Hepatocyte (in vitro differentiated cells): ENCODE measurements around the gene HBE1. TPM values are rescaled to one million over a fixed set of nuclear protein-coding genes. Genes with fewer than 3 reads are reported as not detected.
"Not testable (repeated sequence)": the region's sequence is repeated elsewhere in the genome, so short reads cannot be mapped to it uniquely, and the experiment has no call there.

Source experiments
- DNase-seq: peaks from one replicate; pipeline ENCODE4 v3.0.0-alpha.2; 2016; ENCODE audit warnings: low spot score
- H2AFZ ChIP-seq: fragments of 200-600 bp; sonication (generic); 2 replicates; pipeline ENCODE4 v1.6.0; 2016; ENCODE audit warnings: antibody characterized with exemption, mild to moderate bottlenecking
- H3K27ac ChIP-seq: fragments of 200-600 bp; sonication (generic); 2 replicates; pipeline ENCODE4 v1.5.1; 2016; ENCODE audit warnings: mild to moderate bottlenecking
- H3K27me3 ChIP-seq: fragments of 200-600 bp; sonication (generic); 2 replicates; pipeline ENCODE4 v1.6.1; 2016
- H3K36me3 ChIP-seq: fragments of 200-600 bp; sonication (generic); replicated peaks from 2 replicates; pipeline ENCODE4 v1.5.1; 2016; ENCODE audit warnings: low read depth; ENCODE audit not compliant: insufficient read depth
- H3K4me1 ChIP-seq: fragments of 200-600 bp; sonication (generic); 2 replicates; pipeline ENCODE4 v1.5.1; 2016; ENCODE audit warnings: mild to moderate bottlenecking, moderate library complexity; ENCODE audit not compliant: insufficient read depth
- H3K4me2 ChIP-seq: fragments of 200-600 bp; sonication (generic); 2 replicates; pipeline ENCODE4 v1.6.0; 2016
- H3K4me3 ChIP-seq: fragments of 200-600 bp; sonication (generic); 2 replicates; pipeline ENCODE4 v1.5.1; 2016; ENCODE audit warnings: mild to moderate bottlenecking
- H3K79me2 ChIP-seq: fragments of 200-600 bp; sonication (generic); 2 replicates; pipeline ENCODE4 v1.6.0; 2017; ENCODE audit warnings: mild to moderate bottlenecking
- H3K9me2 ChIP-seq: fragments of 200-600 bp; sonication (generic); replicated peaks from 2 replicates; pipeline ENCODE4 v1.6.0; 2017; ENCODE audit warnings: mild to moderate bottlenecking; ENCODE audit not compliant: insufficient read depth
- H3K9me3 ChIP-seq: fragments of 200-600 bp; sonication (generic); 2 replicates; pipeline ENCODE4 v1.5.1; 2016; ENCODE audit warnings: low read depth, mild to moderate bottlenecking
- H4K20me1 ChIP-seq: fragments of 200-600 bp; sonication (generic); 2 replicates; pipeline ENCODE4 v1.6.0; 2016; ENCODE audit warnings: mild to moderate bottlenecking; ENCODE audit not compliant: insufficient read depth, poor library complexity, severe bottlenecking
- CTCF ChIP-seq: fragments of 200-600 bp; sonication (generic); IDR thresholded peaks from 2 replicates; pipeline ENCODE4 v1.5.1; 2016; ENCODE audit warnings: antibody characterized with exemption, mild to moderate bottlenecking; ENCODE audit not compliant: poor library complexity
- EZH2 ChIP-seq: fragments of 200-600 bp; sonication (generic); IDR thresholded peaks from 2 replicates; pipeline ENCODE4 v1.6.1; 2016; ENCODE audit warnings: antibody characterized with exemption, mild to moderate bottlenecking, borderline replicate concordance
- EZH2phosphoT487 ChIP-seq: fragments of 200-600 bp; sonication (generic); IDR thresholded peaks from one replicate; pipeline ENCODE4 v1.6.1; 2018; ENCODE audit warnings: antibody characterized with exemption, mild to moderate bottlenecking, low read depth, moderate library complexity; ENCODE audit not compliant: unreplicated experiment, severe bottlenecking
- WGBS: methylation state at CpG from one replicate; pipeline ENCODE4 v1.1.6; 2016; ENCODE audit warnings: low lambda C conversion rate; ENCODE audit errors: missing lambda C conversion rate; 5-methylcytosine and 5-hydroxymethylcytosine counted together
- polyA plus RNA-seq: library from polyadenylated mRNA; unstranded; fragments of >200 nt; fragmentation: Nextera tagmentation; extraction: Ambion mirVana; gene quantifications from 2 replicates; pipeline ENCODE4 v1.2.1, GENCODE V29; 2016
- total RNA-seq: library from RNA; depleted of rRNA; stranded (reverse); fragments of >200 nt; gene quantifications from 2 replicates; pipeline ENCODE4 v1.2.3, GENCODE V29; 2014

HBE1 gene
- total and polyA plus RNA-seq, 2 experiments from 2014 or later = 0.25 to 1.1 TPM

GRCh38 chr11:5297721-5298323 is 28.1 kb upstream of the HBE1 start:
- Histone ChIP-seq H3K79me2 (no peaks in the 10 kb centered on the region), H4K20me1 (no peaks in the 10 kb centered on the region), H3K4me1 (no peaks in the 10 kb centered on the region), H2AFZ (no peak overlapping the region), H3K27me3 (peaks cover 9% of the 10 kb centered on the region), H3K27ac (no peak overlapping the region), H3K4me2 (no peak overlapping the region), H3K9me2 (no peaks in the 10 kb centered on the region), H3K4me3 (no peak overlapping the region), H3K9me3 (no peaks in the 10 kb centered on the region), H3K36me3 (peaks cover 3% of the 10 kb centered on the region)
- DNase-seq = no peak
- no peak for TF ChIP-seq EZH2
- TF ChIP-seq CTCF = no peak
- no peak for TF ChIP-seq EZH2phosphoT487
- WGBS = 72% methylated on average over 4 of the region's 4 CpGs

GRCh38 chr11:5294342-5294995 is 24.7 kb upstream of the HBE1 start:
- not testable (repeated sequence) for H3K27me3 ChIP-seq, H4K20me1 ChIP-seq, H3K4me3 ChIP-seq, H3K4me2 ChIP-seq, H3K36me3 ChIP-seq, H3K9me3 ChIP-seq, H2AFZ ChIP-seq, H3K79me2 ChIP-seq, H3K27ac ChIP-seq, H3K9me2 ChIP-seq, DNase-seq, H3K4me1 ChIP-seq
- 96% methylated on average over 40 of the region's 41 CpGs for WGBS

GRCh38 chr11:5293028-5293427 is 23.3 kb upstream of the HBE1 start:
- Histone ChIP-seq H3K9me3 (no peaks in the 10 kb centered on the region), H3K27me3 (peaks cover 9% of the 10 kb centered on the region), H3K9me2 (no peaks in the 10 kb centered on the region), H3K79me2 (no peaks in the 10 kb centered on the region), H3K27ac (no peak overlapping the region), H3K36me3 (peaks cover 3% of the 10 kb centered on the region), H4K20me1 (no peaks in the 10 kb centered on the region), H2AFZ (no peak overlapping the region), H3K4me3 (no peak overlapping the region), H3K4me1 (no peaks in the 10 kb centered on the region), H3K4me2 (no peak overlapping the region)
- TF ChIP-seq CTCF = no peak
- TF ChIP-seq EZH2phosphoT487 = no peak
- TF ChIP-seq EZH2 = no peak
- 89% methylated on average over 8 of the region's 8 CpGs for WGBS
- no peak for DNase-seq

- no peaks in the 10 kb centered on the region for H3K79me2 ChIP-seq
- H3K27ac ChIP-seq = no peak overlapping the region
- no peaks in the 10 kb centered on the region for H3K4me1 ChIP-seq
- DNase-seq = peak; percentile 42
- no peak overlapping the region for H2AFZ ChIP-seq
- 75% methylated on average over 1 of the region's 1 CpG for WGBS
- no peaks in the 10 kb centered on the region for H3K9me3 ChIP-seq
- H3K4me3 ChIP-seq = no peak overlapping the region
- no peak overlapping the region for H3K4me2 ChIP-seq
- H4K20me1 ChIP-seq = no peaks in the 10 kb centered on the region
- TF ChIP-seq CTCF = peak; percentile 44
- no peak for TF ChIP-seq EZH2phosphoT487
- H3K9me2 ChIP-seq = no peaks in the 10 kb centered on the region
- peaks cover under 1% of the 10 kb centered on the region for H3K27me3 ChIP-seq
- H3K36me3 ChIP-seq = no peaks in the 10 kb centered on the region
These were observed 21.6 kb upstream of the HBE1 start for GRCh38 chr11:5291207-5291838.
